Heart right ventricle (tissue), 16 donors: ENCODE measurements around the gene SUSD3. TPM values are rescaled to one million over a fixed set of nuclear protein-coding genes. Genes with fewer than 3 reads are reported as not detected.
"Not testable (repeated sequence)": the region's sequence is repeated elsewhere in the genome, so short reads cannot be mapped to it uniquely, and the experiment has no call there.

Experiments
- ATAC-seq, 8 donors: fragments of 200-7000 bp; cut with Tn5 transposase; one replicate each; pipeline ENCODE4 v1.9.1; 2020; ENCODE audit warnings: mild to moderate bottlenecking in 8 of 8, moderate library complexity in 8 of 8, moderate number of reproducible peaks in 1 of 8
- DNase-seq, 2 donors: peaks; one replicate each; pipeline ENCODE4 v3.0.0-alpha.2; 2020
- H3K27ac ChIP-seq, 10 donors: fragments of 200-600 bp; sonication (generic) in 2 of 10; one replicate each; pipeline versions ENCODE4 v1.5.0 to v1.8.0; 2020 to 2022; ENCODE audit warnings: mild to moderate bottlenecking in 3 of 10
- H3K27me3 ChIP-seq, 7 donors: fragments of 200-600 bp; one replicate each; pipeline ENCODE4 v1.8.0; 2021 to 2022; ENCODE audit warnings: mild to moderate bottlenecking in 2 of 7
- H3K36me3 ChIP-seq, 9 donors: fragments of 200-600 bp; sonication (generic) in 1 of 9; one replicate each; pipeline versions ENCODE4 v1.5.0 to v1.8.0; 2020 to 2022; ENCODE audit warnings: mild to moderate bottlenecking in 2 of 9
- H3K4me1 ChIP-seq, 9 donors: fragments of 200-600 bp; sonication (generic) in 1 of 9; one replicate each; pipeline versions ENCODE4 v1.5.0 to v1.8.0; 2020 to 2022; ENCODE audit warnings: mild to moderate bottlenecking in 4 of 9
- H3K4me3 ChIP-seq, 10 donors: fragments of 200-600 bp; sonication (generic) in 2 of 10; one replicate each; pipeline versions ENCODE4 v1.5.0 to v1.8.0; 2020 to 2022; ENCODE audit warnings: mild to moderate bottlenecking in 7 of 10, moderate library complexity in 2 of 10
- H3K9me3 ChIP-seq, 11 donors: fragments of 200-600 bp in 10 of 11; sonication (generic) in 2 of 11; one replicate each; pipeline versions ENCODE4 v1.5.0 to v1.8.0; 2013 to 2022; ENCODE audit warnings: mild to moderate bottlenecking in 2 of 11, control low read depth in 1 of 11, moderate library complexity in 1 of 11
- CTCF ChIP-seq, 9 donors: fragments of 200-600 bp; sonication (generic) in 2 of 9; IDR thresholded peaks; one replicate each; pipeline versions ENCODE4 v1.5.0 to v1.8.0; 2021 to 2022; ENCODE audit warnings: antibody characterized with exemption in 9 of 9, mild to moderate bottlenecking in 5 of 9, moderate library complexity in 1 of 9
- WGBS, 2 donors: extraction: QIAGEN DNeasy Blood & Tissue Kit; methylation state at CpG; one replicate each; pipeline ENCODE4 v1.1.7; 2013; ENCODE audit warnings: inconsistent platforms in 1 of 2; 5-methylcytosine and 5-hydroxymethylcytosine counted together
- intact Hi-C, 10 donors: fragments of 100-400 bp; cut with DNase I; formaldehyde crosslinking; loops; one replicate each; pipeline versions ENCODE4 v1.11.1 to v1.14.2; 2022
- polyA plus RNA-seq, 2 donors: library from polyadenylated mRNA; stranded (reverse); fragments of 200-250 nt; gene quantifications; one replicate each; pipeline ENCODE4 v1.2.3, GENCODE V29; 2013
- total RNA-seq, 10 donors: library from RNA; stranded (reverse); fragmentation: NEBNext Ultra II Directional in 3 of 10; extraction: Animal tissue kit (Norgen Biotek cat#: 25700) in 3 of 10; gene quantifications; one replicate each; pipeline versions ENCODE4 v1.2.1 to v1.2.4, GENCODE V29; 2021 to 2023
- donor health status: Arrhythmogenic right ventricular cardiomyopathy.
- donor health status: ischemic (EF 13 %, LVEDD 7.1; RV severe dilation, severe dysfunction).
- donor health status: healthy with polysubstance abuse.
- donor health status: DM: no; HTN: yes; CAD: no.
- donor health status: DM: no; HTN: no; CAD: no.
- donor health status: ischemic (EF 25% LVEDD 6.9; RV normal size, moderate dysfunction).
- donor health status: ischemic (EF 25% LVEDD 5.7; RV mildly dilated, moderate dysfunction).
- donor health status: healthy.
- donor health status: DM: yes; HTN: yes; CAD: no.
- donor health status: Ischemic cardiomyopathy.
- donor health status: ischemic (EF 35%, LVEDD 5.7; RV mildly dilated, moderate dysfunction).
- donor health status: nonischemic (EF 11% LVEDD 7.7; RV severe dilation, severe dysfunction).
- donor health status: DM: yes; HTN: yes; CAD: no.
- donor health status: PGD.
- donor health status: ischemic (EF 29% LVEDD 5.4; RV normal size, mild dysfunction).
- donor health status: nonischemic (EF 23%, LVEDD 6.1; RV moderate dilation, normal function).

The SUSD3 gene
- total and polyA plus RNA-seq, 12 donors = 0.40 to 2.1 (median 0.79) TPM; not detected in 1

- 95 to 96% methylated on average over 8 of the region's 8 CpGs for WGBS, 2 donors
- Histone ChIP-seq H3K4me1 (no peaks in the 10 kb centered on the region), H3K27ac (no peak overlapping the region), H3K4me3 (no peak overlapping the region), H3K27me3 (peaks cover 0 to 3% (median 0%) of the 10 kb centered on the region in 7 donors), H3K36me3 (peaks cover 0 to 93% (median 0%) of the 10 kb centered on the region in 9 donors), H3K9me3 (no peaks in the 10 kb centered on the region)
- ATAC-seq (no peak), DNase-seq (no peak)
- intact Hi-C loops = no loop called here
- no peak for TF ChIP-seq CTCF (IDR thresholded peaks at IDR 0.05)
These were observed 47.4 kb upstream of the SUSD3 start for GRCh38 chr9:93011114-93011513.

- Histone ChIP-seq H3K36me3 (peaks cover 0 to 93% (median 0%) of the 10 kb centered on the region in 9 donors), H3K4me3 (no peak overlapping the region), H3K27me3 (peaks cover 0 to 3% (median 0%) of the 10 kb centered on the region in 7 donors), H3K4me1 (no peaks in the 10 kb centered on the region), H3K27ac (no peak overlapping the region), H3K9me3 (no peaks in the 10 kb centered on the region)
- WGBS, 2 donors = 92 to 94% methylated on average over 14 of the region's 14 CpGs
- intact Hi-C loops = no loop called here
- TF ChIP-seq CTCF (IDR thresholded peaks at IDR 0.05) = no peak
- ATAC-seq (peak in 2 of 8 donors; percentile 12 to 13), DNase-seq (no peak)
These were observed 45.3 kb upstream of the SUSD3 start for GRCh38 chr9:93012963-93013855.

- DNase-seq (no peak), ATAC-seq (no peak)
- Histone ChIP-seq H3K4me1 (no peaks in the 10 kb centered on the region), H3K9me3 (no peaks in the 10 kb centered on the region), H3K27ac (no peak overlapping the region), H3K36me3 (peaks cover 0 to 93% (median 0%) of the 10 kb centered on the region in 9 donors), H3K4me3 (no peak overlapping the region), H3K27me3 (peaks cover 0 to 3% (median 0%) of the 10 kb centered on the region in 7 donors)
- intact Hi-C loops = no loop called here
- 74% methylated on average over 13 of the region's 13 CpGs for WGBS, 2 donors
- TF ChIP-seq CTCF (IDR thresholded peaks at IDR 0.05) = no peak
These were observed 44.5 kb upstream of the SUSD3 start for GRCh38 chr9:93013856-93014582.

GRCh38 chr9:93015190-93015589, 43.3 kb upstream of the SUSD3 start:
- H3K27me3 ChIP-seq, DNase-seq, H3K4me1 ChIP-seq, H3K4me3 ChIP-seq, ATAC-seq, H3K27ac ChIP-seq, intact Hi-C loops, H3K9me3 ChIP-seq: not testable (repeated sequence)
- H3K36me3 ChIP-seq = peaks cover 0 to 93% (median 0%) of the 10 kb centered on the region in 9 donors
- WGBS, 2 donors = 88% methylated on average over 10 of the region's 10 CpGs
